NCI-H2107 treated with DMSO at 0.1 percent for 48 hours (cell line): ENCODE measurements around the gene CLCNKA.
A peak's percentile ranks its signal among the peaks of the same experiment; 100 is the strongest.

Experiments used
- DNase-seq: peaks from one replicate; lab custom pipeline; 2025; ENCODE audit not compliant: unreplicated experiment; lab: John Stamatoyannopoulos, UW

The CLCNKA gene

DNA sequence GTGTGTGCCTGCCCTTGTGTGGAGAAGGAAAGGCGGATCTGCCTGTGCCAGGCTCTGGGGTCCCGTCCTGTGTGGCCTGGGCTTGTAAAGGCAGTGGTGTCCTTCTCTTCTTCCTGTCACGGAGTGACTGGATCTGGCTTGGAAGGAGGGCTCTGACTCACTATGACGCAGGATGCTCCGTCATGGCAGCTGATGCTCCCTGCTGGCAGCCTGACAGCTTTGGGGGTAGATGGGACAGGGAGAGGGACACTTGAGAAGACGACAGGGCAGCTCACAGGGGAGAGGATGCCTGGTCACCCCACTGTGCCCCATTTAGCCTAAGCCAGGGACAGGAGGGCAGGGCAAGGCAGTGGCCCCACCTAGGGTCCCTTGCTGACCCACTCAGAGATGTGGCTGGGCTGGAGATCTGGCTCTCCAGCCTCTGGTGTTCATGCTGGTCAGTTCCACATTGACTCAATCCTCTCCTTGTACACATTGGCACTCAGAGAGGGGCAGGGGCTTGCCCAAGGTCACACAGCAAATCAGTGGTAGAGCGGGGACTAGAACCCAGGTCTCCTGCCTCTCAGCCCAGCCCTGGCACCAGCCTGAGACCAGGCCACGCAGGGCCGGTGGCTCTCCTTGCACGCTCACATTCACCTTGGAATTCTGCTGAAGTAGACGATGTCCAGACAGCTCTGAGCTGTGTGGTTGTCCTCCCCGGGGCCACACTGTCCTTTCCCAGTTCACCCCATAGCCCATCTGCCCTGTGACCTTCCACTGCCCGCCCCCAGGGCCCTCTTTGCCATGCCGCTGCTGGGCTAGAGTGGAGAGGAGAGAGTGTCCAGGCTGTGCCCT is 54.4 kb downstream of the CLCNKA start:
- no peak for DNase-seq

DNA sequence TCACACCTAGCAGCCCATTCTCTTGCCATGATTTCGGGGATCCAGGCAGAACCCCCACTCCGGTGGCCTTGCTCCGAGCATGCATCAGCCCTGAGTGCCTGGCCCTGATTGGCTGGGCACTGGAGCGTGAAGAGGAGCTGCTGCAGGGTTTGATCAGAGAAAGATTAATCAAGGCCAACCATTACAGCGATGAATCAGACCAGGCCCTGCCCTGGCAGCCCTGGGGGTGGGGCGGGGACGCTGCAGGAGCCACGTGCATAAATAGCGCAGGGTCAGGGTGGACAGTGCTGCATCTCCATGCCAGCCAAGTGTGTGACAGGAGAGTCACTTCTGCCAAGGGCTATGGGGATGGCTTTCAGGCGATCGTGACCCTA is 55.0 kb downstream of the CLCNKA start:
- no peak for DNase-seq

DNA sequence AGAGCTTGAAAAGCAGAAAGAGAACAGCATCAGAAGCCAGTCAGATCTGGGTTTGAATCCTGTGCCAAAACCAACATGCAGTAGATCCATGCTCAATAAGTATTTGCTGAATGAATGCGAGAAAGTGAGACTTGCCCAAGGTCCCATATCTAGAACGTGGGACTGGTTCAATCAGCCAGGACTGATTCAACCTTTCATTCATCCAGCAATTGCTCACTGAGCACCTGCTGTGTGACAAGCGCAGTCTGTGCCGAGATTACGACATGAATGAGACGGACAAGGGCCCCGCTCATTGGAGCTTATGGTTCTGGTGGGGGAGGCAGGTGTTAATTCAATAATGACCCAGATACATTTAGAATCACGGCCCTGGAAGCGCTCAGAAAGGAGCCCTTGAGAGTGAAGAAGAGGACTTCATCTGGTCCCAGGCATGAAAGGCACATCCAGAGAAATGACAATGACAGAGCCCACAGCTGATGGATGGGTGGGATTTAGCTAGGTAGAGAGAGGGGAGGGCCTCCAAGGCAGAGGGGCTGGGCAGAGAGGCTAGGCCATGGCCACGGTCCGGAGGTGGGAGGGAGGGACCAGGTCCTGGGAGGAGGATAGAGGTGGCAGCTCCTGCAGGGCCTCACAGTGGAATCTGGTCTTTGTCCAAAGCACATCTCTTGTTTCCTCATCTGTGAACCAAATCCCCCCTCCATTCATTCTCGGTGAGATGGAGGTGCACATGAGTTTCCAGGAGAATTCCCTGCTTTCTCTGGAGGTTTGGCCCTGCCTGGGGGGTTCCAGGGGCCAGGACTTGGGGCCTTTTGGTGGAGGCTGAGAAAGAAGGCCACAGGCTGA is 55.8 kb downstream of the CLCNKA start:
- no peak for DNase-seq

DNA sequence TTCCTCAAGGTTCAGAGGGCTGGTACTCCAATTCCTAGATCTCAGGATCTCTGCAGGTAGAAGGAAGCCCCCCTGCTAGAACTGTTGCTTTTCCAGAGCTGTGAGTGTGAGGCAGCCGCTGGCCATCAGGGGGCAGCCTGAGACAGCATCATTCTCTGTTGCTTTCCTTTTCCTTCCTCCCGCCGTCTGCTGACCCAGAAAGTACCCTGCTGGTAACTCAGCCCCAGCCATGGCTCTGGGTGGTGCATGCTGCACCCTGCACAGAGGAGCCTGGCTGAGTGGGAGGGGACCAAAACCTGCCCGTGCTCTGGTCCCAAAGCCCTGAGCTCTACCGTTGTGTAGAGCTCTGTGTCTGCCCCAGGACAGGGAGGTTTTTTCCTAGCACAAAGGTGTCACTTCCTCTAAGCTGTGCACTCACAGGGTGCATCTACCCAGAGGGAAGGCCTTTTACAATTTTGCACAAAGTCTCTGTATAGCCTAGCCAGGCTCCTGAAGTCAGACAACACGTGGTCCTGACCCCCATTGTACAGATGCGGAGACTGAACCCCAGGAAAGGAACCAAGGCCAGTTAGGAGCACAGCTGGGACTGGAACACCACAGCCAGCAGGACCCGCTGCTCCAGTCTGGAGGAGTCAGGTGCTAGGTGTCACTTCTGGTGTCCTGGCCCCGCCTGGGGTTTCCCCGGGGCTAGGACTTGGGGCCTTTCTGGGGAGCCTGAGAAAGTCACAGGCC is 57.3 kb downstream of the CLCNKA start:
- DNase-seq, result peak; percentile 33

DNA sequence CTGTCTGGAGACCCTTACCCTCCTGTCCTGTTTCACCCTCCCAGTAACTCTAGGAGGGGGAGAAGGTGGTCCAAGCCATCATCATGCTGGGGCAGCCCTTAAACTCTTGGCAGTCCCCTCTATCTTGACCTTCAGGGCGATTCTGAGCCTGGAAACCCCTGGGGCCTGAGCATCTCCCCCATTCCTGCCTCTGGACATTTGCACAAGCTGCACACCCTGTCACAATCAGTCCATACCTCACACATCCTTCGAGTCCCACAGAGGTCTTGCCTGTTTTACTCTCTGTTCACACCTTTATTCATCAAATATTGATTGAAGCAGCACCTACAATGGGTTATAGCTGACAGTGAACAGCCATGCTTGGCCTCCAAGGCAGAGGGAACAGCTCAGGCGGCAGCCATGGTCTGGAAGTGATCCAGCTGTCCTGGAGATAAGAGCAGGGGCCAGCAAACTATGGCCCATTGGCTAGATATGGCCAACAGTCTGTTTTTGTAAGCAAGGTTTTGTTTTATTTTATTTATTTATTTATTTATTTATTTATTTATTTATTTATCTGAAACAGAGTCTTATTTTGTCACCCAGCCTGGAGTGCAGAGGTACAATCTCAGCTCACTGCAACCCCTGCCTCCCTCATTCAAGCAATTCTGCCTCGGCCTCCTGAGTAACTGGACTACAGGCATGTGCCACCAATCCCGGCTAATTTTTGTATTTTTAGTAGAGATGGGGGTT is 58.8 kb downstream of the CLCNKA start:
- no peak for DNase-seq

DNA sequence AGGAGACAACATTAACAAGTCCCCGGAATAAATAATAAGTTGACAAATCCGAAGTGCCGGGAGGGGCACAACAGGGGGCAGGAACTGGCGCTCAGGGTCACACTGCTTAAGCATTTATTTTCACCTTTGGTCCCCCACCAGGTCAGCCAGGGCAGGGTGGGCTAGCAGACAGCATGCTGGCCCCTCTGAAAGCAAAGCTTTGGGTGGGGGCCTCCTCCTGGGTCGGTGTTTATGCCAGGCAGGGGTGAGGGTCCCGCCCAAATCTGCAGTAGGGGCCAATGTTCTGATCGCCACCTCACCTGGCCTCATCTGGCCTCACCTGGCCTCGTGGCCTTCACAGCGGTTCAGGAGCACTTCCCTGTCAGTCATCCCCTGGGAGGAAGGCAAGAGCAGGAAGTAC is 59.8 kb downstream of the CLCNKA start:
- no peak for DNase-seq

DNA sequence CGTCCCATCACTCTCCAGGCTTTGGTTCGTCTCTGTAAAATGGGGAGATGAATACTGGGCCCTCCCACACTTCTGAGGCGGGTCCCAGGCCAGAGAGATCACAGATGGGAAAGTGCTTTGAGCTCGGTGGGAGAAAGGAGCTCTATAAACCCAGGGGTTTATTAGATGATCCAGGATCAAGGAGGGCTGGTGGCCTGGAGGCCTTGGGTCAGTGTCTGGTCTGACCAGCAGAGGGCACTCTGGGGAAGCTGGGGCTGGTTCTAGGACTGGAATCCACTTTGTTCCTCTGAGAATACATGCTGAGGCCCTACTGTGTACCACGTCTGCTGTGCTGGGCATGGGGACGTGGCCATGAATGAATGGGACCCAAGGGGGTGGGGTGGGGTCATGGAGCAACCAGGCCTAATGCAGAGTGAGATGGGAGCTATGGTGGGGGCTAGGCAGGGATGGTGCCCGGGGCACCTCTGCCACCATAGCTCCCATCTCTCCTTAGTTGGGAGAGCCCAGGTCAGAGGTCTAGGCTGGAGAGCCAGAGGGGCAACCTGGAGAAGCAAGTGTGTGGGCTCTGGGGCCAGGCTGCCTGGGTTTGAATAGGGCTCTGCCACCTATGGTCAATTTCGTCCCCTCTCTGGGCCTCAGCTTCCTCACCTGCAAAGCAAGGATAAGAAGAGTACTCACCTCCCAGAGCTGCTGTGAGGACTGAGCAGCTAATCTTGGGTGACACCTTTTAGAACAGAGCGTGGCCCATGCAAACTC is 60.6 kb downstream of the CLCNKA start:
- no peak for DNase-seq

DNA sequence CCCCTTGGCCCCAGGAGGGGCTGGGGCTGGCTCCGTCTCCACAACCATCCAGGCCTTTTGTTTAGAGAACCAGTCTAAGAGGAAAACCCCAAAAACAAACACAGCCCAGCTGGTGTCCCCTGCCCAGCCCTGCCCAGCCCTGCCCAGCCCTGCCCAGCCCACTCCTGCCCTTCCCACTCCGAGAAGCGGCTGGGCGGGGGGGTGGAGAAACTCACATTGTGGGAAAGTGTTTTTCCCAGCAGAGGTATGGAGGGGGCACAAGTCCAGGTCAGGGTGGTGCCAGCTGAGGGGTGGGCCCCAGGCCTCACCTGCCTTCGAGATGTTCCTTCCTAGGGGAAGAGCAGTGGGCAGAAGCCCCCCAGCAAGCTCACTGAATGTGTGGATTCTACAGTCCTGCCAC is 61.6 kb downstream of the CLCNKA start:
- DNase-seq, result no peak
